ENCODE data around the gene KCNK1. TPM values are rescaled to one million over a fixed set of nuclear protein-coding genes. Genes with fewer than 3 reads are reported as not detected.

The KCNK1 gene
- polyA plus RNA-seq, 12 donors, result 1.4 to 18.0 (median 2.1) TPM; not detected in 1

DNA sequence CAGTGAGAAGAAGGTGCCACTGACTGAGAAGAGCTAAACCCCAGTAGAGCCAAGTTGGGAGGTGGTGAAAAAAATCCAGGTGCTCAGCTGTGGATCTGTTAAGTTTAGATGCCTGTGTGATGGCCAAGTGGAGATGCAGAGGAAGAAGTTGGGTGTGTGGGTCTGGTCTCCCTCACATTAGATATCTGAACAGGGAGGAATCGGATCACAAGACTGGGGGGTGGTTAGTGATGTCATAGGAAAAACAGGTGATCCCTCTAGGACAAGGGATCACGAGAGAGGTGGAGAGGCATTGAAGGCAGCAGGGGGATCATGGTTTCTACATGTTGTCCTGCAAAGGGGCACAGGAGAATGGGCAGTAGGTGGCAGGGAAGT is 22.6 kb downstream of the KCNK1 start:
- DNase-seq, result no peak

DNA sequence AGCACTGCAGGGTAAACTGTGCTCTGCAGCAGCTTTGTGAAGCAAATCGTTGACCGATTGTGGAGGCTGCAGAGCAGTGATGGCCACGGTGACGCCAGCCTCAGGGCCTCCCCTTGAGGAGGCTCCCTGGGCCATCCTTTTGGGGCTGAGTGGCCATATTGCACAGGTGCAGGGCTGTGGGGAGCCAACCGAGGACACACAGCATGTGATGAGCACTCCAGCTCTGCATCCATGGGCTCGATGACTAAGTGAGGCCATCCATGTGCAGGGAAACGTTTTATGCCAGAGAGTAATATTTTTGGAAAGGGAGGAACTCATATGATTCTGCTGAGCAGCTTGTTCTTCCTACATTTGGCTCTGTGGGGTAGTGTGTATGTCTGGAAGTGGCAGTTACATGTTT is 24.6 kb downstream of the KCNK1 start:
- no peak for DNase-seq

DNA sequence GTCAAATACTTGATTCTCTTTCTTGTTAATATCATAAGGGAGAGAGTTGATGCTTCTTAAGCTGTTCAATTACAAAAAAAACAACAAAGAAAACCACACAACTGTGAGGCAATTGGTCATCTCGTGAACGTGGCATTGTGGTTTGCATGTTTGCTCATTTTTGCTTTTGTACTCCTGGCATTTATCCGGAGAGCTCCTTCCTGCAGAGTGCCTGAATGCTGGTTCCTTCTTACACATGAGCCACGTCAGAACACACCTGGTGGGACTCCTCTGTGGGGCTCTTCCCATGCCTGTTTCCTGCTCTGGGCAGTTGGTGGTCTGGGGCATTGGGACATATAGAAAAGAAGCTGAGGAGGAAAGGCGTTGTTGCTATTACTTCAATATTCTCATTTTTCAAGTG is 25.7 kb downstream of the KCNK1 start:
- DNase-seq, result no peak

DNA sequence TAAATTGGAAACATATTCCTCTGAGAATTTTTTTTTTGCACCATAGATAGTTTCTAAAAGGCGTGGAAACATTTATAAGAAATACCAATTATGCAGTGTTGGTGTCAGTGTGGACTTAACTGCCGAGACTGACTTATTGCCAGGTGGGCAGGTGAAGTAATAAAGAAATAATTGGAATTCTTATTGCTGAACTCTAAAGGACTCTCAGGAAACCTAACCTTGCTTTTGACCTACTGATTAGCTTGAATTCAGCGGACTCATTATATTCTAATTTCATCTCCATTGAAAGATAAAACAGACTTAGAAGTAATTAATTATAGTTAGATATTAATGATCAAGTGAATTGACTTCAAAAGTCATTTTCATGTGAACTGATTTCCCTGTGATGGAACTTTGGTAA is 26.3 kb downstream of the KCNK1 start:
- no peak for DNase-seq

DNA sequence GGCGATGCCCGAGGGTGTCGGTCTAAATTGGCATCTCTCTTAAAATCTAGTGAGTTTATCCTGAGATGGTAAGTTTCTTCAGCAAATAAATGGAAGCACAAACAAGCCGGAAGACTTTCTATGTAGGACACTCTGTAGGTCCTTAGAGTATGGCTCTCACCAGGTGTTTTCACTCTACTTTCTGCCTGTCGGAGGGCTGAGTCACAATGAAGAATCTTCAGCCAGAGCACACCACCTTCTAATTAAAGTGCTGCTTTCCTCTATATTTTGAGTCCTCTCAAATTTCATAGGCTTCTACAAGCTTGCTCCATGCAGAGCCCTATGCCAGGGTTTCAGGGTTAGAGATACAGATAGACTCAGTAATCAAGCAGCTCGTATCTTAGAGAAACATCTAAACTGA is 27.1 kb downstream of the KCNK1 start:
- no peak for DNase-seq

DNA sequence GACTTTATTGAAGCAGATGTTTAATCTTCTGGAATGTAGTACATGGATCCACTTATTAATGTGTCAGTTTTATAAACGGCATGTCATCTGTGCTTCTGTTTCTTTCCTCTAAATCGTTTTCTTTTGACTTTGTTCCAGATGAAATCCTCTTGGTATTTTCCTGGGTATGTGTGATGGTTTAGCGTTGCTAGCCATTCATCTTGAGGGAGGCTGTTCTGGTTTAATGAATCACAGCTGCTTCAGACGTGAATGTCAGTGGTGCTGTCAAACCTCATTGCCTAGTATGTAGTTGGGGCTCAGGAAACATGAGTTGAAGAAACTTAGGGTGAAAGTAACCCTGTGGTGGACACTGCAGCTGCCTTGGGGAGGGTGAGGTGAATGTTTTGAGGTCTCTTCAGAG is 33.2 kb downstream of the KCNK1 start:
- no peak for DNase-seq

DNA sequence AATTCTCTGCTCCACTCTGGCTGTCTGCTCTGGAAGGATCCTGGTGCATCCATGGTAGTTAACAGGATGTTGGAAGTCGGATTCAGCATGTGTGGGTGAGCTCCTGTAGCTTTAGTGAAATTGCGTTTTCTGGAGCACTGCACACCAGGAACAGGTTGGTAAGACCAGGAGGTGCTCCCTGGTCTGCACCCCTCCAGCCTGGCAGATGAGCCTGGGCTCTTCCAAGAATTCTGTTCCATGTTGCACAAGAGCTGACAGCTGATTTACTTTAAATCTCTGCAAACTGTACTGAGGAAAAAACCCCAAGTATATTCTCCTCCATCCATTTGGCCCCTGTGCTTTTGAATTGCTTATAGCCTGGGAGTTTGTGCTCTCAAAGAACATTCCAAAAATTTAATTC is 33.7 kb downstream of the KCNK1 start:
- no peak for DNase-seq

DNA sequence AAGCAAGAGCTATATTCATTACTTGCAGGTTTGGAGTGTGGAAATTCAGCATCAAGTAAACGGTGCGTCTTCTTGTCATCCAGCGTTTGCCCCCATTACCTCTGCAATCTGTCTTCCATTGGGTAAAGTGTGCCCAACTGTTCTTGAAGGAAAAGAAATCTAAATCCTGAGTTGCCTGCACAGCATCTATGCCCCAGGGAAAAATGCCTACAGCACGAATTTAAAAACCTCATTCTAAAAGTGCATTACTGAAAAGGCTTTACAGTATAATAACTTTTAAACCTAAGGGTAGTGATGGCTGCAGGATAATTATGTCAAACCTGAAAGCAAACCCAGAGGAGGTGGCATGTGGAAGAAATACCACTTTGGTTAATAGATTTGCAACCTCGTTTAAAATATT is 37.2 kb downstream of the KCNK1 start:
- DNase-seq, result no peak

DNA sequence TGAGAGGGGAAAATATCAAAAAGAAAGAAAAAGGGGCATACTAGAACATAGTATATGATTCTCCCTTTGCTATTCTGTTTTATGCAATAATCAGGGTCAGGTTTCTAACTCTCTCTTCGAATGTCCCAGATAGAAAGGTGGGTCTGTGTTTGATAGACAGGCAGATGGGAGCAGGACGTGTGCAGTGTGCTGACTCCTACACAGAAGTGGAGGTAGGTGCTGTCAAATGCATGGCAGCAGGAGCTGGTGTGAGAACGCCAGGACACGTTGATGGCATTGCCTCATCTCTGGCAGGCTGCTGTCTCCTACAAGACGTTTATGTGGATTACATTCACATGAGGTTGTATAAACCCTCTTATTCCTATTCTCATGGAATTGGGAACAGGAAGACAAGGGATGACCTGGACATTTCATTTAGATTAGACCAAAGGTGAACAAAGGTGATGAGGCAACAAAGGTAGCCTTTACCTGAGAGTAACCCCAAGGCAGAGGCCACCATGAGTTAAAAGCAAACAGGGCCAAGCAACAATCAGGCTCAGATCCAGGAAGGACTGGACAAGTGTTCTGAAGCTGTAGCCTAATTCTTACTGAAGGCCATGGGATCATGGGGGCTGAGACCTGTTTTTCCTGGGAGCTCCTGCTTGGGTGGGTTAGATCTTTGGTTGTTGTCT is 37.8 kb downstream of the KCNK1 start:
- no peak for DNase-seq

DNA sequence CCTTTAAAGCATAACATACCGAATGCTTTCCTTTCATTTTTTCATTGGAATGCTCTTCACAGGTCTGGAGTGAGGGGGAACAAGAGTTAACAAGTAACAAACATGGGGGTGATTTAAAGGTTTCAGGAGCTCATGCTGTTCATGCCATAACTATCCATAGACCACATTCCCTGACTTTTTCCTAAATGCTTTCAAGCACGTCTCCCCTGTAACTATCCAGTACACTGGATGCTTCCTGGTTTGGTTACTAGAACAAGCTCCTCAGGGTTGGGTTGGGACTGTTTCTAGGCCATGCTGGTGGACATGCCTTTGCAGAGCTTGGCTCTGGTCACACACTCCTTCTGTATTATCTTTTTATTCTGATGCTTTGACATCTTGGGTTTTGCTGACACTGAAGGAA is 38.6 kb downstream of the KCNK1 start:
- no peak for DNase-seq

DNA sequence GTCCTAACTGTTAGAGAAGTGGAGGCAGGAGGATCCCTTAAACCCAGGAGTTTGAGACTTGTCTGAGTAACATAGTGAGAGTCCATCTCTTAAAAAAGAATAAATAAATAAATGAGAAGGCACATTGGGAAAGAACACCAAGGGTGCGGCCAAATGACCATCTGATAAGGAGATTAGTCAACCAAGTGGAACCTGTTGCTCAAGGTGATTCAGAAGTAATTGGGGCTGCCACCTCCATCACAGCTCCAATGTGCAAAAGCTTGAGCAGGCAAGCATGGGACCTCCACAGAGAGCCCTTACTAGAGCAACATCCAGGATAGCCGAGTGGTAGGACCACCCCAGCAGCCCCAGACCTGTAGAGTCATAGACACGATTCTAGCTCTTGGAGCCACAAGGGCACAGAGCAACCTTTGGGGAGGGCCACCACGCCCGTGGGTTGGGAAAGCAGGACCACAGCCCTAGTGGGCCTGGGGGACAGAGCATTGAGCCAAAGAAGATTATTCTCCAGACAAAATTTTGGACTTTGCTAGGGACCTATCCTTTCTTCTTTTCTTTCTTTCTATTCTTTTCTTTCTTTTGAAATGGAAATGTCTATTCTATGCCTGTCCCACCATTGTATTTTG is 40.9 kb downstream of the KCNK1 start:
- DNase-seq, result no peak

DNA sequence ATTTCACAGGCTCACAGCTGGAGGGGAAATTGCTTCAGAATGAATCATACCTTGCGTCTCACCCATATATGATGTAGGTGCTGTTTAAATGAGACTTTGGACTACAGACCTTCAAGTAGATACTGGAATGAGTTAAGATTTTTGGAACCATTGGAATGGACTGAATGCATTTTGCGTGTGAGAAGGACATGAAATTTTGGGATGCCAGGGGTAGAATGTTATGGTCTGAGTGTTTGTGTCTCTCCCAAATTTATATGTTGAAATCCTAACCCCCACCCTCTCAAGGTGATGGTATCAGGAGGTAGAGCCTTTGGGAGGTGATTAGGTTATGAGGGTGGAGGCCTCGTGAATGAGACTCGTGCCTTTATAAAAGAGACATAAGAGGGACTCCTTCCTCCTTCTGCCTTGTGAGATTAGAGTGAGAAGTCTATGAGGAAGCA is 41.4 kb downstream of the KCNK1 start:
- DNase-seq, result no peak

DNA sequence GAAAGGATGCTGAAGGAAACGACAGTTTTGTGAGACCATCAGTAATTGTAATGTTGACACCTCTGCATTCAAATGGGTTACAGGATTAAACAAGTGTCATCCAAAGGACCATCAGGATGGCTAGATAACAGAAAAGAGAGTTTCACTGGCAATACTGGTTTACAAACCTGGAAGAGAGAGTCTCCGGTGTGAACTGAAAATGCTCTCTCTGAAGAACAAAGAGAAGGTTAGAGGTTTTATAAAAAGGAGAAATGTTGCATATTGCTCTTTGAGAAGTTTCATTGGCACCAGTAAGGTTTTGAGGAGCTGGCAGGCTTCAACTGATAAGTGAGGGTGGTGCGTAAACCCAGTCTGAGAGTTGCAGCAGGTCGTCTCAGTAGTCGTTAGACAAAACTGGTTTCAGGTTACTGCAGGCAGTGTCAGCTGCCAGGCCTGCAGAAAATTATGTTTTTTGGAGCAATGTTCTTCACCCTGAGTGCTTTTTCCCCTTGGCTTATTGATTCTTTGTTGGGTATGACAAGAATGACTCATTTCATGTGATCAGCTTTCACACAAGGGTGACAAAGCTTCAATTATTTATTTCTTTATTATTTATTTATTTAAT is 42.2 kb downstream of the KCNK1 start:
- no peak for DNase-seq

DNA sequence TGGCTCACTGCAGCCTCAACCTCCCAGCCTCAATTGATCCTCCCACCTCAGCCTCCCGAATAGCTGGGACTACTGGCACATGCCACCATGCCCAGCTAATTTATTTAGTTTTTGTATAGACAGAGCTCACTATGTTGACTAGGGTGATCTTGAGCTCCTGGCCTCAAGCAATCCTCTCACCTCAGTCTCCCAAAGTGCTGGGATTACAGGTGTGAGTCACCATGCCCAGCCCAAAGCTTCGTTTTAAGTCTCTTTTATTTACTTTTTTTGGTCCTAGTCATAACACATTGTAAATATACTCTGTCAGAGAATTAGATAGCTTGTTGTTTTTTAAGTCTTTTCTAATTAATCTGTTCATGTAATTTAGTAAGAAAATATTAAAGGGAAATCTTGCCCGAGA is 42.8 kb downstream of the KCNK1 start:
- no peak for DNase-seq

DNA sequence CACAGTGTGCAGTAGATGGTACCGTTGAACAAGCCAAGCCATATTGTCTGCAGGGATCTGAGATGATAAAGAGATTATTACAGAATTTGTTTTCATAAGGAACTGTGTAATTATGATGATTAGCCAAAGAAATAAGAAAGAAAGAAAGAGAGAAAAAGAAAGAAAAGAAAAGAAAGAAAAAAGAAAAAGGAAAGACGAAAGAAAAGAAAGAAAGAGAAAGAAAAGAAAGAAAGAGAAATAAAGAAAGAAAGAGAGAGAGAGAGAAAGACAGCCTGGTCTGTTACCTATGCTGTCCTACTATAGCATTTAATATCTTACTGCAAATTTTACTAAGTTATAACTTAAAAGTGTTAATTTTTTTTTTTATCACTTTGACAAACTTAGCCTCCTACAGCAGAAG is 43.6 kb downstream of the KCNK1 start:
- no peak for DNase-seq

DNA sequence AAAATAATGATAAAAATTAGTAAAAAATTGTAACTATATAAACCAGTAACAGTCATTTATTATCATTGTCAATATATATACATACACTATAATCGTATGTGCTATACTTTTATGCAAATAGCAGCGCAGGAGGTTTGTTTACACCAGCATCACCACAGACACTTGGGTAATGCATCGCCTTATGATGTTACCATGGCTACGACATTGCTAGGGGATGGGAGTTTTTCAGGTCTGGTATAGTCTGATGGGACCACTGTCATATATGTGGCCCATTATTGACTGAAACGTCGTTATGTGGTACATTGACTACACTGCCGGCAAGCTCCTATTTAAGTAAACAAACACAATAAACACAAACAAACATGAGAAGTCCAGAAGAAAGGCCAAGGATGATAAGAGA is 45.6 kb downstream of the KCNK1 start:
- DNase-seq, result no peak

DNA sequence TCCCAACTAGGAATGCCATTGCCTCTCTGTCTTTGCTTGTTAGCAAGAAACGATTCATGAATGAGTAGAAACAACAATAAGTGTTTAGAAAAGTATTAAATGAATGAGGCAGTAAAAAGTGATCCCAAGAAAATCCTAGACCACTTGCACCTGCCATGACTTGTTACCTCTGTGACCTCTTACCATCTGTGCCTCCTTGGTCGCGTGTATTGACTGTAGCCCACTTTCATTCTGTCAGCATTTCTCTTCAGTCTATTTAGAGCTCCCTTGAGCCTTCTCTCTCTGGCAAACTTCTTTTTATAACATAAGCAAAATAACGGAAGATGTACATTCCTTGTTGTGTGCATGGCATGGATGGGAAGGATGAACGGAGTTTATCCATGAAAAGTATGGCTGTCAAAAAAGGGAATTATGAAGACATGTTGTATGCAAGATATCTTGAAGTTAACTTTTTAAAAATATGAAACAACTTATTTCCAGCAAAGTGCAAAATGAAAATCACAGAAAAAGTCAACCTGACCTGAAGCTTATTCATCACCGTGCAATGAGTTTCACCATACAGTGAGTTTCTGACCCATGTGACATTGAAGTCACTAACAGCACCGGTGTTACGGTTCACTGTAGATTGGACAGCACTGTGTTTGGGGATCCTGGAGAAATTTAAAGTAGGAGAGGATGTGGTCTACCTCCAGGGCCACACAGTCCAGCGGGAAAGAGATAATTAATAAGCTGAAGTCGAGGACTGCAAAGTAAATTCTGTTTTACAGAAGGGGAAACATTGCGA is 47.7 kb downstream of the KCNK1 start:
- no peak for DNase-seq

DNA sequence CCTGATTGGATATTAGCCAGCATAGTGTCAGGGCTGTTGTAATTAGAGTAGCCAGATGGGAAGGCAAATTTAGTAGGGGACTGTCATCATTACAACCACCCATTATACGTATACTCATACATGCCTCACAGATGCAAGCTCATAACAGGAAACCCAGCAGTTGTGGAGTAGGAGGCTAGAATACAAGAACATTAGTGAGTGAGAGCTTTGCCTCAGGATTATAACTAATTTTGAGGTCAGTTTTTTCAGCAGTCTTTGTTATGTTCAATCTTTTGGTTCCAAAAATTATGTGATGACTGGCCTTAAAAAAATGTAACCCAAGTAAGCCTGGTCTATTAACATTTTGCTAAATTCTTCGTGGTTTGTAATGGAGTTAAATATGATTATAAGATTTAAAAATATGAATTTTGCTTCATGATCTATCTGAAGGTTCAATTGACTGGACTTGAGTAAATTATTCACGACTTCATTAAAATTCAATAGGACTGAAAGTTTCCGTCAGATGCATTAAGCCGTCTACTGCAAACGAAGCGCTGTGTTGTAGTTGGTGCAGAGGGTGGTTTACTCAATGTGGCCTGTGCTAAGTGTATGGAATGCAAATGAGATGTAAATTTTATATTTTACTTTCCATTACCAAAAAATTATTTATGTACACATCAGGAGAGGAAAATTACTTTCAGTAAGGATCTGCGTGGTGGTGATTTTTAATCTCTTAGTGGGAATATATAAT is 48.8 kb downstream of the KCNK1 start:
- no peak for DNase-seq

DNA sequence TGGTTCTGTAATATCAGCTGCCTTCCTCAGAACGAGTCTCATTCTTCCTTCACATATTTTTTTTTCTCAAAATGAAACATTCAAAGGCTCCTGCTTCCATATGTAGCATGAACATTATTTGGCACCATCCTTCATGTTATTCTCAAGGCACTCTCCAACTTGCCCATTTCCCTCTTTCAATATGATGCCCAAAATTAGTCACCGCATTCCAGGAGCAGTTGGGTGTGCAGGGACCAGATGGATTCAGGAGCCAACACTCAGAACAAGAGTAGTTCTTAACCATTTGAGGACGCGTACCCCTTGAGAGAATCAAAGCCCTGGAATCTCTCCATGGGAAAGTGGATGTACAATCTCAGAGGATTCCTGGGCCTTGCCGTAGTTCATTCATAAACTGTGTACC is 50.3 kb downstream of the KCNK1 start:
- no peak for DNase-seq

DNA sequence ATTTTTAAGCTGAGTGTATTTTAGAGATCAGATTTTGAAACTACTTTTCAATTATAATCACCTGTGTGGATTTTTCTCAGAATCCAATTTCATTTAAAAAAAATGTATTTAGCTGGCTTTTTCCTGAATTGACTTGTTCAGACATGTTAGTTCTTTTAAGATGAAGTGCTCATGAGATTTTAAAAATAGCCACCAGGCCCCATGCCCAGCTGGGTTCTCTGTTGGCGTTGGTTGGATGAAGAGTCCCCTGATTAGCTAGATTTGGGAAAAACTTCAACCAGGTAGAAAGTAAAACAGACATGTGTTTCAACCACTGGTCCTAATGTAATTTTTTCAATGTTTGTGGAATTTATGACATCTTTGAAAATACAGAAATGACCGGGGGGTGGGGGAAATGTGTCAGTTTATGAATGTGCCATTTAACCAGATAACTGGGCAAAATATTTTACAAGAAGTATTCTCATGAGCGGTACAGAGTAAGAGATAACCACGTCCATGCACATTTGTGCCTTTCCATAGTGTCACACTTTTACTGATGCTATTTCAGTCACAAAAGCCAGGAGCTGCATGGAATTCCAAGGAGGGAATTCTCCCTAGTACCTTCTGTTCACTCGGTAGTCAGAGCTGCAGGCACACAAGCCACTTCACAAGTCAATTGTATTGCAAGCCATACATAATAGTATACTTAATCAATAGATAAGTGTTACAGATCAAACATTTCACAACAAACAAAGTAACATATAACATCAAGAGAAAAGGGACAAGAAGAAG is 51.1 kb downstream of the KCNK1 start:
- no peak for DNase-seq

DNA sequence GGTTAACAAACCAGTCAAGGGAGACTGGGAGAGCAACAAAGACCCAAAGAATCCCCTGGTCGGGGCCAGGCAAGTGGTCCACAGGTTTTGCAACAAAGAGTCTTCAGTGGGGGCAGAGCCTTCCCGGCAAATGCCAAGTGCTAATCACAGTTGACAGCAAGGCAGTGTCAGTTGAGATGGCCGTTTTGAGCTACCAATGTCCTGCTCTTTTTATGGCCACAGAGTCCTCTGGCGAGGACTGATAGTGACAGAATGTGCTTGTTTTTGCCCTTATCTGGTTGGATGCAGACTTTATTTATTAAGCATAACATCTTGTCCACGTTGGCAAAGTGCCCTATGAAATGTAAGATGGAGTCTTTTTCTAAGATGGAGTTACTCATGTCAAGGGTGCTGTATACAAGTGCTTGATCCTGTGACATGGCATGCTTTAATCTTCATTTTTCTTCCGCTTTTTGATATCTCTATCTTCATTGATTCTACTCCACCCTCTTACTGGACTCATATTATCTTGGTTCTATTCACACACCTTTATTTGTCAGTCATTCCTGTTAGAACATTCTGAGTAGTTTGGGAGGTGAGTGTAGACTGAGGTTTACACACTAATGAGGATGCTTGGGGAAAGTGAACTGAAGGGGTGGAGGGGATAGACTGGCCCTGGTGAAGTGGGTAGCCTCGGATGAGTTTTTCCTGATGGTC is 51.8 kb downstream of the KCNK1 start:
- DNase-seq, result no peak
